ENCODE data around the gene CFAP410.

The CFAP410 gene

DNA sequence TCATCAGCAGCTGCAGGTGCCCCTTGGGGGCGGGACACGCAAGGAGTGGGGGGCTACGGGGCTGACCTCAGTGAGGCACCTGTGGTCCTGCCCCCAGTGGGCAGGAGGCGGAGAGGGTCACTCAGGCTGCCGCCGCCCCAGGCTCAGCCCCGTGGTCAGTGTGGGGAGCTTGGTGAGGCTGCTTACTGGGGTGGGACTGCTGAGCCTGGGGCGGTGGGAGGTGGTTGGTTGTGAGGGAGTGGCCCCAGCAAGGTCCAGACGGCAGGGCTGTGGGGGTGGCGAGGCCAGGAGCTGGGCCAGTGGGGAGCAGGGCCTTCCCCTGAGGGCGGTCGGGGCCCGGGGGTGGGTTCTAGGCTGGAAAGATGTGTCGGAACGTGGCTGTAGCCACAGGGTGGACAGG is 25.1 kb downstream of the CFAP410 start:
- Histone ChIP-seq H3K4me2 (ENCODE audit: low read depth, low read length) (no peak overlapping the region), H3K36me3 (replicated peaks; ENCODE audit: insufficient read depth, low read length) (peaks cover 10% of the 10 kb centered on the region; the same call in 1 of the 2 replicates), H4K20me1 (ENCODE audit: insufficient read depth, low read length) (no peaks in the 10 kb centered on the region), H3K27ac (ENCODE audit: low read length) (no peak overlapping the region), H3K4me1 (ENCODE audit: low read length) (no peaks in the 10 kb centered on the region), H3K27me3 (replicated peaks; ENCODE audit: insufficient read depth, low read length) (no peaks in the 10 kb centered on the region), H3K9me3 (replicated peaks; ENCODE audit: insufficient read depth, low read length) (no peaks in the 10 kb centered on the region), H3K4me3 (ENCODE audit: low read length) (no peak overlapping the region), H3K9ac (ENCODE audit: low read length) (no peak overlapping the region), H3K79me2 (ENCODE audit: low read length) (peaks cover 9% of the 10 kb centered on the region; the same call in 1 of the 2 replicates), H3F3A (ENCODE audit: insufficient read depth, low read length) (no peaks in the 10 kb centered on the region), H3K9me2 (replicated peaks; ENCODE audit: insufficient read depth, low read length) (no peaks in the 10 kb centered on the region), H2AFZ (ENCODE audit: low read length) (no peak overlapping the region)
- DNase-seq, result no peak
- TF ChIP-seq, protein P1, sequence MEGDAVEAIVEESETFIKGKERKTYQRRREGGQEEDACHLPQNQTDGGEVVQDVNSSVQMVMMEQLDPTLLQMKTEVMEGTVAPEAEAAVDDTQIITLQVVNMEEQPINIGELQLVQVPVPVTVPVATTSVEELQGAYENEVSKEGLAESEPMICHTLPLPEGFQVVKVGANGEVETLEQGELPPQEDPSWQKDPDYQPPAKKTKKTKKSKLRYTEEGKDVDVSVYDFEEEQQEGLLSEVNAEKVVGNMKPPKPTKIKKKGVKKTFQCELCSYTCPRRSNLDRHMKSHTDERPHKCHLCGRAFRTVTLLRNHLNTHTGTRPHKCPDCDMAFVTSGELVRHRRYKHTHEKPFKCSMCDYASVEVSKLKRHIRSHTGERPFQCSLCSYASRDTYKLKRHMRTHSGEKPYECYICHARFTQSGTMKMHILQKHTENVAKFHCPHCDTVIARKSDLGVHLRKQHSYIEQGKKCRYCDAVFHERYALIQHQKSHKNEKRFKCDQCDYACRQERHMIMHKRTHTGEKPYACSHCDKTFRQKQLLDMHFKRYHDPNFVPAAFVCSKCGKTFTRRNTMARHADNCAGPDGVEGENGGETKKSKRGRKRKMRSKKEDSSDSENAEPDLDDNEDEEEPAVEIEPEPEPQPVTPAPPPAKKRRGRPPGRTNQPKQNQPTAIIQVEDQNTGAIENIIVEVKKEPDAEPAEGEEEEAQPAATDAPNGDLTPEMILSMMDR (IDR thresholded peaks at IDR 0.05; ENCODE audit: low read length), result no peak
- TF ChIP-seq EZH2 (optimal IDR thresholded peaks at IDR 0.05; ENCODE audit: low read depth, low read length) (no peak), EZH2phosphoT487 (IDR thresholded peaks at IDR 0.05; ENCODE audit: low read length) (no peak)

DNA sequence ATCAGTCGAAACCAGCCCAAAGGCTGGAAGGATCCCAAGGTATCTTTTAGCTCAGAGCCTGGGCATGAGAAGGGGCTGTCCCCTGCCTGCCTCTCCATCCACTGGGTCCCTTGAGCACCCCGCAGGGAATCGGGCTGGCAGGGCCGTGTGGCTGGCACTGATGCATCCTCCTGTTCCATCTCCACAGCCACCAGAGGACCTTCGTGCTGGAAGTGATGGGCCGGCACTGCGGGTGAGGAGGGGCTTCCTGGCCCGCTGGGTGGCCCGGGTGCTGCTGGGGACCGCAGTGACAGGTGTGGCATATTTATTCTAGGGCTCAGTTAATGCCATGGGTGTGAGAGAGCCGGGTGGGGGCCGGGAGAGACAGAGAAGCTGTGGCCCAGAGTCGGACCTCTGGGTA is 25.7 kb downstream of the CFAP410 start:
- Histone ChIP-seq H3K27me3 (replicated peaks; ENCODE audit: insufficient read depth, low read length) (no peaks in the 10 kb centered on the region), H3K4me2 (ENCODE audit: low read depth, low read length) (no peak overlapping the region), H3K27ac (ENCODE audit: low read length) (no peak overlapping the region), H3K36me3 (replicated peaks; ENCODE audit: insufficient read depth, low read length) (peaks cover 10% of the 10 kb centered on the region; the same call in 1 of the 2 replicates), H3K4me1 (ENCODE audit: low read length) (no peaks in the 10 kb centered on the region), H3K9ac (ENCODE audit: low read length) (no peak overlapping the region), H4K20me1 (ENCODE audit: insufficient read depth, low read length) (no peaks in the 10 kb centered on the region), H3F3A (ENCODE audit: insufficient read depth, low read length) (no peaks in the 10 kb centered on the region), H3K79me2 (ENCODE audit: low read length) (peaks cover 13% of the 10 kb centered on the region; the same call in 1 of the 2 replicates), H3K9me3 (replicated peaks; ENCODE audit: insufficient read depth, low read length) (no peaks in the 10 kb centered on the region), H2AFZ (ENCODE audit: low read length) (no peak overlapping the region), H3K4me3 (ENCODE audit: low read length) (no peak overlapping the region), H3K9me2 (replicated peaks; ENCODE audit: insufficient read depth, low read length) (no peaks in the 10 kb centered on the region)
- TF ChIP-seq EZH2 (optimal IDR thresholded peaks at IDR 0.05; ENCODE audit: low read depth, low read length) (no peak), EZH2phosphoT487 (IDR thresholded peaks at IDR 0.05; ENCODE audit: low read length) (no peak)
- TF ChIP-seq, protein P1 (IDR thresholded peaks at IDR 0.05; ENCODE audit: low read length), result no peak
- no peak for DNase-seq

DNA sequence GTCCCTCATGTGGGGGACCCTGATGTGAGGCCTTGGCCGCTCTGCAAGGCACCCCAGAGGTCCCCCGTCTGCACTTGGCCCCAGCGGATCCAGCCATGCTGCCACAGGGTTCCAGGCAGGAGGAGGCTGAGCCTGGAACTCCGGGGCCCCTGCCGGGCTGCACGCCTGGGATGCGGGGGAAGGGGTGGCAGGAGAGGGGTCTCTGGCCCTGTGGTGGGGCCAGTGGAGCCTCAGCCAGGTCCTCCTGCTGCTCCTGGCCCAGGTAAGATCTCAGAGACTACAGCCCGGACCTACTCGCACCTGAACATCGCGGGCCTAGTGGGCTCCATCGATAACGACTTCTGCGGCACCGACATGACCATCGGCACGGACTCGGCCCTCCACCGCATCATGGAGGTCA is 26.5 kb downstream of the CFAP410 start:
- peaks cover 10% of the 10 kb centered on the region; the same call in 1 of the 2 replicates for H3K36me3 ChIP-seq (replicated peaks; ENCODE audit: insufficient read depth, low read length)
- DNase-seq, result no peak

More for the DNA sequence above, 26.5 kb downstream of the CFAP410 start:
- no peak overlapping the region for H3K27ac ChIP-seq (ENCODE audit: low read length)
- H3K4me1 ChIP-seq (ENCODE audit: low read length), result no peaks in the 10 kb centered on the region
- no peak overlapping the region for H3K9ac ChIP-seq (ENCODE audit: low read length)
- H3K9me2 ChIP-seq (replicated peaks; ENCODE audit: insufficient read depth, low read length), result no peaks in the 10 kb centered on the region
- no peak overlapping the region for H2AFZ ChIP-seq (ENCODE audit: low read length)
- no peaks in the 10 kb centered on the region for H4K20me1 ChIP-seq (ENCODE audit: insufficient read depth, low read length)
- TF ChIP-seq EZH2 (optimal IDR thresholded peaks at IDR 0.05; ENCODE audit: low read depth, low read length), result no peak
- TF ChIP-seq EZH2phosphoT487 (IDR thresholded peaks at IDR 0.05; ENCODE audit: low read length), result no peak
- TF ChIP-seq, protein P1 (IDR thresholded peaks at IDR 0.05; ENCODE audit: low read length), result no peak
- no peak overlapping the region for H3K4me2 ChIP-seq (ENCODE audit: low read depth, low read length)
- no peaks in the 10 kb centered on the region for H3F3A ChIP-seq (ENCODE audit: insufficient read depth, low read length)
- peaks cover 16% of the 10 kb centered on the region; the same call in 1 of the 2 replicates for H3K79me2 ChIP-seq (ENCODE audit: low read length)
- H3K27me3 ChIP-seq (replicated peaks; ENCODE audit: insufficient read depth, low read length), result no peaks in the 10 kb centered on the region
- H3K9me3 ChIP-seq (replicated peaks; ENCODE audit: insufficient read depth, low read length), result no peaks in the 10 kb centered on the region
- H3K4me3 ChIP-seq (ENCODE audit: low read length), result no peak overlapping the region

Data from MM.1S (cell line).